T-helper 2 cell treated with Interferon-gamma antibody and Interleukin-4, amounts not matched to agents 100 ng/mL and 5 ng/mL, for 36 hours (primary cell): ENCODE results near the gene ID3. TPM values are rescaled to one million over a fixed set of nuclear protein-coding genes. Genes with fewer than 3 reads are reported as not detected.
"Not testable (repeated sequence)": the region's sequence is repeated elsewhere in the genome, so short reads cannot be mapped to it uniquely, and the experiment has no call there.

Experiments
- intact Hi-C: fragments of 100-400 bp; cut with micrococcal nuclease; formaldehyde crosslinking; loops from one replicate; pipeline ENCODE4 v1.15.1; 2023
- total RNA-seq: library from RNA; stranded (reverse); gene quantifications from 2 replicates; pipeline ENCODE4 v1.2.3, GENCODE V29; 2022

The ID3 gene
- total RNA-seq, 1 donor from 2014 or later, result 19.0 TPM

- intact Hi-C loops, result loop anchor here (1.0 to 10.0 kb wide), 4 partner anchors 22 to 389 kb away; partner anchors contain the start of genes E2F2 and LUZP1
Observed at GRCh38 chr1:23553231-23554126, 5.8 kb downstream of the ID3 start.

- intact Hi-C loops, result loop anchor here (10.0 kb wide), 1 partner anchor 387 kb away; the partner anchor contains the start of gene LUZP1
Observed at GRCh38 chr1:23551849-23552248, 7.5 kb downstream of the ID3 start.

- intact Hi-C loops, result no loop called here
Observed at GRCh38 chr1:23548704-23549143, 10.6 kb downstream of the ID3 start.

GRCh38 chr1:23546897-23547584 is 12.3 kb downstream of the ID3 start:
- intact Hi-C loops, result no loop called here

GRCh38 chr1:23545851-23546250 is 13.4 kb downstream of the ID3 start:
- intact Hi-C loops, result no loop called here

- intact Hi-C loops, result loop anchor here (1.0 kb wide), 1 partner anchor 93 kb away; no protein-coding TSS in a partner anchor
Observed at GRCh38 chr1:23544444-23545389, 14.6 kb downstream of the ID3 start.

GRCh38 chr1:23543707-23544443 is 15.4 kb downstream of the ID3 start:
- intact Hi-C loops, result loop anchor here (1.0 kb wide), 1 partner anchor 93 kb away; no protein-coding TSS in a partner anchor

GRCh38 chr1:23542940-23543339 is 16.4 kb downstream of the ID3 start:
- intact Hi-C loops, result not testable (repeated sequence)

- intact Hi-C loops, result loop anchor here (1.0 to 10.0 kb wide), 3 partner anchors 8 to 175 kb away; partner anchors contain the start of genes E2F2 and ZNF436
Observed at GRCh38 chr1:23539698-23540266, 19.5 kb downstream of the ID3 start.

- intact Hi-C loops, result loop anchor here (10.0 kb wide), 1 partner anchor 173 kb away; the partner anchor contains the start of gene ZNF436
Observed at GRCh38 chr1:23537296-23537973, 21.9 kb downstream of the ID3 start.

- intact Hi-C loops, result loop anchor here (10.0 kb wide), 1 partner anchor 169 kb away; the partner anchor contains the start of gene ZNF436
Observed at GRCh38 chr1:23533246-23534023, 25.9 kb downstream of the ID3 start.

- intact Hi-C loops, result loop anchor here (1.0 to 10.0 kb wide), 5 partner anchors 8 to 427 kb away; partner anchors contain the start of genes PNRC2 and ZNF436
Observed at GRCh38 chr1:23531562-23532094, 27.7 kb downstream of the ID3 start.

- intact Hi-C loops, result loop anchor here (1.0 to 10.0 kb wide), 5 partner anchors 8 to 428 kb away; partner anchors contain the start of genes PNRC2 and ZNF436
Observed at GRCh38 chr1:23530747-23531561, 28.3 kb downstream of the ID3 start, which contains the start of gene E2F2. TSS of gene E2F2 (minus strand) at chr1:23531233. CDS start at chr1:23530793, 440 bp downstream.

GRCh38 chr1:23530087-23530746 is 29.1 kb downstream of the ID3 start:
- intact Hi-C loops, result loop anchor here (2.0 to 10.0 kb wide), 3 partner anchors 33 to 429 kb away; partner anchors contain the start of genes PNRC2 and ZNF436

GRCh38 chr1:23529146-23530086 is 29.9 kb downstream of the ID3 start:
- intact Hi-C loops, result loop anchor here (2.0 to 10.0 kb wide), 5 partner anchors 33 to 429 kb away; partner anchors contain the start of genes ASAP3, HNRNPR, PNRC2 and ZNF436
